Lower leg skin (tissue), 3 donors: ENCODE measurements around the gene CDH26.

Experiments
- POLR2A ChIP-seq, 2 donors: fragments of 450-650 bp; IDR thresholded peaks; one replicate each; pipeline ENCODE4 v1.6.1; 2016 to 2017; ENCODE audit warnings: antibody characterized with exemption in 2 of 2, mild to moderate bottlenecking in 1 of 2, moderate library complexity in 1 of 2
- TF ChIP-seq, protein P1 (sequence below), 3 donors: fragments of 450-650 bp; IDR thresholded peaks; one replicate each; pipeline ENCODE4 v1.5.1; 2016; ENCODE audit warnings: antibody characterized with exemption in 3 of 3, mild to moderate bottlenecking in 3 of 3, moderate library complexity in 2 of 3

DNA sequence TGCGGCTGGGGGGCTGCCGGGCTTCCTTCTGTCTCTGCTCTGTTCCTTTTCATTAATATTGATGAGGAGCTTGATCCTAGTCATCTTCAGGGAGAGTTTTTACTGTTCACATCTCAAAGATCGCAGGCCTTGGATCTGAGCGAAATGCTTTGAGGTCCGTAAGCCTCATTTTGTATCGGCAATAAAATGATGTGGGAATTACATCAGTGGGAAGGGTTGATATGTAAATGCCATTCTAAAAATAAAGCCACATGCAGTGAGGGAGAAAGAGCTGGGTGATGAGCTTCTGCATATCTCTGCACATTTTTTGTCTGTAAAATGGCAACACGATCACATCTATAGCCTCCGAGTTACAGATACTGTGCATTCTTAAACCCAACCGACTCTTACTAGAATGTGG, 24.9 kb downstream of the CDH26 start:
- TF ChIP-seq, protein P1, sequence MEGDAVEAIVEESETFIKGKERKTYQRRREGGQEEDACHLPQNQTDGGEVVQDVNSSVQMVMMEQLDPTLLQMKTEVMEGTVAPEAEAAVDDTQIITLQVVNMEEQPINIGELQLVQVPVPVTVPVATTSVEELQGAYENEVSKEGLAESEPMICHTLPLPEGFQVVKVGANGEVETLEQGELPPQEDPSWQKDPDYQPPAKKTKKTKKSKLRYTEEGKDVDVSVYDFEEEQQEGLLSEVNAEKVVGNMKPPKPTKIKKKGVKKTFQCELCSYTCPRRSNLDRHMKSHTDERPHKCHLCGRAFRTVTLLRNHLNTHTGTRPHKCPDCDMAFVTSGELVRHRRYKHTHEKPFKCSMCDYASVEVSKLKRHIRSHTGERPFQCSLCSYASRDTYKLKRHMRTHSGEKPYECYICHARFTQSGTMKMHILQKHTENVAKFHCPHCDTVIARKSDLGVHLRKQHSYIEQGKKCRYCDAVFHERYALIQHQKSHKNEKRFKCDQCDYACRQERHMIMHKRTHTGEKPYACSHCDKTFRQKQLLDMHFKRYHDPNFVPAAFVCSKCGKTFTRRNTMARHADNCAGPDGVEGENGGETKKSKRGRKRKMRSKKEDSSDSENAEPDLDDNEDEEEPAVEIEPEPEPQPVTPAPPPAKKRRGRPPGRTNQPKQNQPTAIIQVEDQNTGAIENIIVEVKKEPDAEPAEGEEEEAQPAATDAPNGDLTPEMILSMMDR (IDR thresholded peaks at IDR 0.05): no peak
- TF ChIP-seq POLR2A (IDR thresholded peaks at IDR 0.05): no peak
